Activated CD8-positive, alpha-beta memory T cell treated with anti-CD3 and anti-CD28 coated beads for 48 hours (primary cell): Measurements from ENCODE around the gene PTCRA.
"Not testable (repeated sequence)": the region's sequence is repeated elsewhere in the genome, so short reads cannot be mapped to it uniquely, and the experiment has no call there.

Experiments
- DNase-seq, 3 experiments: peaks; one replicate each; pipeline ENCODE4 v3.0.0-alpha.2; 2020; ENCODE audit warnings: low read depth in 2 of 3, low spot score in 2 of 3

The PTCRA gene

GRCh38 chr6:42939810-42940167, 23.9 kb downstream of the PTCRA start:
- DNase-seq = no peak

GRCh38 chr6:42940493-42941045, 24.7 kb downstream of the PTCRA start:
- no peak for DNase-seq

- DNase-seq = not testable (repeated sequence)
Observed at GRCh38 chr6:42941356-42941755, 25.5 kb downstream of the PTCRA start.

GRCh38 chr6:42942444-42942843, 26.6 kb downstream of the PTCRA start:
- DNase-seq = no peak

GRCh38 chr6:42947950-42948349, 32.1 kb downstream of the PTCRA start:
- no peak for DNase-seq

- DNase-seq = no peak
Observed at GRCh38 chr6:42952389-42952788, 36.5 kb downstream of the PTCRA start.

- not testable (repeated sequence) for DNase-seq
Observed at GRCh38 chr6:42954405-42954804, 38.6 kb downstream of the PTCRA start.

- no peak for DNase-seq
Observed at GRCh38 chr6:42958125-42958524, 42.3 kb downstream of the PTCRA start.

GRCh38 chr6:42959917-42960242, 44.0 kb downstream of the PTCRA start:
- DNase-seq = no peak

GRCh38 chr6:42960243-42961019, 44.6 kb downstream of the PTCRA start, which contains the start of gene GNMT:
TSS of gene GNMT (plus strand) at chr6:42960754. CDS start at chr6:42960768, 14 bp downstream.
- DNase-seq = no peak

- DNase-seq = no peak
Observed at GRCh38 chr6:42961020-42961470, 45.2 kb downstream of the PTCRA start.

GRCh38 chr6:42962096-42962495, 46.2 kb downstream of the PTCRA start:
- DNase-seq = no peak

- no peak for DNase-seq
Observed at GRCh38 chr6:42962502-42963178, 46.8 kb downstream of the PTCRA start.

- no peak for DNase-seq
Observed at GRCh38 chr6:42963179-42963854, 47.5 kb downstream of the PTCRA start.

GRCh38 chr6:42963855-42964605, 48.2 kb downstream of the PTCRA start:
- no peak for DNase-seq

GRCh38 chr6:42966571-42966970, 50.7 kb downstream of the PTCRA start:
- DNase-seq = no peak

- DNase-seq = no peak
Observed at GRCh38 chr6:42967228-42967627, 51.4 kb downstream of the PTCRA start.

- DNase-seq = no peak
Observed at GRCh38 chr6:42968126-42968701, 52.4 kb downstream of the PTCRA start.

- DNase-seq = no peak
Observed at GRCh38 chr6:42968783-42969182, 52.9 kb downstream of the PTCRA start.

- DNase-seq = no peak
Observed at GRCh38 chr6:42969431-42969830, 53.6 kb downstream of the PTCRA start.

GRCh38 chr6:42969934-42970333, 54.1 kb downstream of the PTCRA start:
- no peak for DNase-seq
